Endothelial cell of coronary artery (primary cell): Measurements from ENCODE around the gene LZIC. TPM values are rescaled to one million over a fixed set of nuclear protein-coding genes. Genes with fewer than 3 reads are reported as not detected.

Experiments used
- total RNA-seq: library from RNA; depleted of rRNA; stranded (reverse); fragments of >200 nt; gene quantifications from 2 replicates; pipeline ENCODE4 v1.2.3, GENCODE V29; 2014

LZIC gene
- 22.8 and 26.5 TPM in 2 replicates for total RNA-seq

DNA sequence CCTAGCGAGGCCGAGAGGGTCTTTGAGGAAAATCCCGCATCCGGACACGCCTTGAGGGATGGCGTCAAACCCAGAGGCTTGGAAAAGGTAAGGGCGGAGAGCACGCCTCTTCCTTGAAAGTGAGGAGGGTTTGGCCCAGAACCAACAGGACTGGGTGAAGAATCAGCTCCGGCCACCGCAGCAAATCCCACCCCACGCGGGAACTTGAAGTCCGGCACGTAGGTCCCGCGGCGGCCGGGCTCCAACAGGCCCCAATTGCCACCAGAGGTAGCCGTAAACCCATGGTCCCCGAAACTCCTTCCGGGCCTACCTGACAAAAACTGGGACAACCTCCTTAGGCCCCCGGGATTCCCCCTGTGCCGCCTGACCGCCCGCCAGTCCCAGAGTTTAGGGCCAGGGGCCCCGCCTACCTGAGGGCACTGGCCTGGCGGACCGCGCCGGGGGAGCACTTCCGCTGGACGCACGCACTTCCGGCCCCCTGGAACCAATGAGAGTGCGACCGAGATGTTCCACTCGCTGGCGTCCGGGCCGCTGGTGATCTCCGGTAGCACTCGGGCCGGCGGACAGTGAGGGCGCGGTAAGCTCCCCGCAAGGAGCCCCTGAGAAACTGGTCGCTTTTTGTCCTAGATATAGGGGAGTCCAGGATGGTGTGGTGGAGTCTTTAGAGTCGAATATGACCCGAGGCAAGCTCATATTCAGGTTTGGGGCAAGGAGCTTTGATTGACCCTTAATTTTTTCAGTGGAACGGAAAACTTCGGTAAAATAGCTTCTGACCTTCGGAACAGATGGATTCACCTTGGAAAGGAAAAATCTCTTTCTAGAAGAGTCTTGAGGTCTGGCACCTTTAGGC, at the start of gene LZIC, which contains the start of gene NMNAT1:
LZIC (minus strand) TSS at position 453 of the 850 bp plus-strand sequence. CDS start 6,772 bp downstream, outside the sequence.
NMNAT1 (plus strand) TSS at position 537 of the 850 bp plus-strand sequence. CDS start 28,599 bp downstream, outside the sequence.

DNA sequence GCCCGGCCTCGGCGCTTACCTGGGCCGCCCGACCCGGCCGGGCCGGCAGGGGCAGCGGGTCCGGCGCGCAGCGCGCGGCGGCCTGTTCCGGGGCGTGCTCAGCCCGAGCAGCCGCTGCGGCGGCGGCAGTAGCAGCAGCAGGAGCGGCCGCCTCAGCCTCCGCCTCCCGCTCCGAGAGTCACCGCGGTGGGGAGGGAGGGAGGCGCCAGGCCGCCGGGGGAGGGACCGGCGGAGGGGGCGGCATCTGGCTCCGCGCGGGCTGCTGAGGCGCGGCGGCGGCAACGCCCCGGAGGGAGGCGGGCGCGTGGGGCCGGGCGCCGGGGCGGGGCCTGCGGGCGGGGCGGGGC, 33.1 kb downstream of the LZIC start, which contains the start of gene CTNNBIP1:
CTNNBIP1 (minus strand) TSS at position 194 of the 347 bp plus-strand sequence. CDS start 38,205 bp downstream, outside the sequence.

Other genes starting within 250 kb of the LZIC start
- 71.3 and 128 TPM in 2 replicates for gene CLSTN1, start 119.4 kb downstream of the LZIC start, total RNA-seq
- 49.1 and 67.2 TPM in 2 replicates for gene CTNNBIP1, start 33.1 kb downstream of the LZIC start, total RNA-seq
- 10.7 and 13.1 TPM in 2 replicates for gene NMNAT1, start 84 bp upstream of the LZIC start, total RNA-seq
- gene RBP7, start 53.8 kb upstream of the LZIC start, total RNA-seq: 0.28 TPM in 1 of 2 replicates, not detected in the other
- 19.6 and 21.0 TPM in 2 replicates for gene UBE4B, start 89.6 kb upstream of the LZIC start, total RNA-seq